Measurements from ENCODE around the gene CCDC43.
"Not testable (repeated sequence)": the region's sequence is repeated elsewhere in the genome, so short reads cannot be mapped to it uniquely, and the experiment has no call there.

The CCDC43 gene, protein sequence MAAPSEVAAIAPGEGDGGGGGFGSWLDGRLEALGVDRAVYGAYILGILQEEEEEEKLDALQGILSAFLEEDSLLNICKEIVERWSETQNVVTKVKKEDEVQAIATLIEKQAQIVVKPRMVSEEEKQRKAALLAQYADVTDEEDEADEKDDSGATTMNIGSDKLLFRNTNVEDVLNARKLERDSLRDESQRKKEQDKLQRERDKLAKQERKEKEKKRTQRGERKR

DNA sequence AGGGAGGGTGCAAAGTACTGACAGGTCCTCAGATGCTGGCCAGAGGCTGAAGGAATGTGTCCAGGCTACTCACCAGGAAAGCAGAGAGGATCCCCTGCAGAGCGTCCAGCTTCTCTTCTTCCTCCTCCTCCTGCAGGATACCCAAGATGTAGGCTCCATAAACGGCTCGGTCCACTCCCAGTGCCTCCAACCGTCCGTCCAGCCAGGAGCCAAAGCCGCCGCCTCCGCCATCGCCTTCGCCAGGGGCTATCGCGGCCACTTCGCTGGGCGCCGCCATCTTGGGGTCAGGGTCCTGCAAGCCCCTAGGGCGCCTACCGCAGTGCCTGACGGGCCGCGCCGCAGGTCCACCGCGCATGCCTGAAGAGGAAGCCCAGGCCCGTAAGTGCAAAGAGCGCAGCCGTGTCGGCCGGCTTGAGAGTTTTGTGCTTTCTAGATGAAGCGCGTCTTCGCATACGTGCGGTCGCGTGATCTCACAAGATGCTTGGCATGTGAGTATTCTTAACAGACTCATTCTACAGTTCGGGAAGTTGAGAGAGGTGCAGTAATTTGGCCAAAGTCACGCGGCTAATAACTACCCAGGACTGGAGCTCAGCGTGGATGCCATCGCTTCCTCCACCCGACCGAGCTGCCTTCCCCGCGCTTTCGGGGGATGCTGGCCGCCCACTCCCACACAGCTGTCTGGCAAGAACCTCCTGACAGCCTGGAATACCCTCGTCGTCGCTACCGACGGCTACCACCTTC, at the start of gene CCDC43:
Gene CCDC43, minus strand, starts transcription at position 300 of the 741 bp plus-strand sequence. Its CDS starts 23 bp downstream, at position 277.
- peak; percentile 99 for ATAC-seq

DNA sequence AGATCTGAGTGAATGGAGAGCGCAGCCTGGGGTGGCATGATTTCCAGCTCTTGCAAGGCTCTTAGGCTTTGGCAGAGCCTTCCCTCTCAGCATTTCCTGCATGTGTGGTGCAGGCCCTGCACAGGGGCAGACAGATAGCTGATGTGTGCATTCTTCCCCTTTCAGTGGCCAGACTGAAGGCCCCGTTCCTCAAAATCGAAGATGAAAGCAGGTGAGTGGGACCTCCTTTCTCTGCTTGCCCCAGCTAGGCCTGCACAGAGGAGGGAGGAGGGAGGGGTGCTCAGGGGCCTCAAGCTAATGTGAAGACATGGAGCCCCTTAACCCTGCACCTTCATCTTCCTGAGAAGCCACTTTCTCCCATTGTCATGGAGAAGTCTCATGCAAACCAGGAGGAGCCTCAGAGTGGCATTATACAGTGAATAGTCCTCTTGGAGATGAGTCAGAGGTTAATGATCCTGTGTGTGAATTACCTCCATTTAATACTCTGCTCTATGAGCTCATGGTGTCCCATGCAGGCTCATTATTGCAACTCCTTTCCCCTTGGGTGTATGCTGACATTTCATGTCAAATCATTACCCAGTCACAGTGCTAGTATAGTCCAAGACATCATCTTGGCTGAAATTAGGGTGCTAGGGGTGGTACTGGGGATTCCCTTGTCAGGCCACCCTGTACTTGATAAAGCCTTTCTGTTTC, 48.8 kb upstream of the CCDC43 start:
- ATAC-seq: peak; percentile 25 to 43

DNA sequence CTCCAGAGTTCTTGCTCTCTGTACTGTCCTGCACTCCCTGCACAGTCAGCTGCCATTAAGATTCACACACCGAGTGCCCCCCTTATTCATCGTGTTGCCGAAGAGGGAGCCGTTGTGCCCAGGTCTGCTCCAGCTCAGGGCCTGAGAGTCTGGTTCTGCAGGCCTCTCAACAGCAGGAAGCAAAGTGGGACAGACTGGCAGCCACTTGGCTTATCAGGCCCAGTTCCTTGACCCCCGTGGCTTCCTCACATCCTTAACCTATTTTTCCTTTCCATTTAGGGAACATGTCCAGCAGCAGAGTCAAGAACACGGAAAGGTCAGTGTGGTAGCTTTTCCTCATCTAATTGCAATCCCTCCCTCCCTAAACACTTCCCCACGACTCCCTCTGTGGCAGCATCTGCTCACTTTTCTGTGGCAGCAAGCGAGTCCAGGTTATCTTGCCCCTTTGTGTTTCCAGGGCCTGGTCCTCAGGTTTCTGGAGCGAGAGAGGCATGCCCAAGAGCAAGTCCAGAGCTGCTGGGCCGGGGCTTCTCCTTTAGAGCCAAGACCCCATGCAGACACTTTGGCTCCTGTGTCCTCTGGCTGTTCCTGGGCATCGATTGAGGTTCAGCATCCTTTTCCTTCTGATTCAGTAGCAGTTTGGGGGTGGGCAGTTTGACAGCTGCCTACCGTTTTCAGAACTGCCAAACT, 47.1 kb upstream of the CCDC43 start:
- ATAC-seq: no peak

DNA sequence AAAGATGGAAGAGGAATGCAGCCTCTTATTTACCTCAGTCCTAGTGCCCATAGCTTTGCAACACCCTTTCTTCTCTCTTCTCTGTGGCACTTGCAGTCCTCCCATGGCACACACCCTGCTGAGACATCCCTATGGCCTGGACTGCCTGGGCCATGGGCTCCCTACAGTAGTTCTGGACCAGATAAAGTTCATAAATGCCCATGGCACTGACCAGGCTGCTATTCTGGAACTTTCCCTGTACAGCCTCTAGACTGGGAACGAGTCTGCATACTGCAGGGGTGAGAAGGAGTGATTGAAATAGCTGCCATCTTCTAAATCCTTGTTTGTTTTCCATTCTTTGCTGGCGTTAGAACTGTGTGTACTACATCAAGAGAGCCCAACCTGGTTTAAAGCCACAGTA, 44.7 kb upstream of the CCDC43 start:
- ATAC-seq: no peak

DNA sequence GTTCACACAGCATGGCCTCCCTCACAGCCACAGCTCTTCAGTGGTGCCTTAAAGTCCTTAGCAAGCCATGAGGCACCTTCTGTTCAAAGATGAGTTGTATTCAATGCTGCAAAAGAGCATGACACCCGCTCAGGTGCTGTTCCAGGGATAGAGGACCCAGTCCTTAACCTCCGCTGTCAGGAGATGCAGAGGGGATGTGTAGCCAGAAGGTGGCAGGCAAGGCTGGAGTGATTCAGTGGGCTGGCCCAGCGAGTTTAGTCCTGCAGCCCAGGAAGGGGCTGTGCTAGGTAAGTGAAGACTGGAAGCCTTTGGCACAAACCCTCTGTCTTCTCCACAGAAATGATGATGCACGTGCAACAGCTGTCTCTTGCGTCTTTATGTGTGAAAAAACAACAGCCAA, 44.2 kb upstream of the CCDC43 start:
- no peak for ATAC-seq

DNA sequence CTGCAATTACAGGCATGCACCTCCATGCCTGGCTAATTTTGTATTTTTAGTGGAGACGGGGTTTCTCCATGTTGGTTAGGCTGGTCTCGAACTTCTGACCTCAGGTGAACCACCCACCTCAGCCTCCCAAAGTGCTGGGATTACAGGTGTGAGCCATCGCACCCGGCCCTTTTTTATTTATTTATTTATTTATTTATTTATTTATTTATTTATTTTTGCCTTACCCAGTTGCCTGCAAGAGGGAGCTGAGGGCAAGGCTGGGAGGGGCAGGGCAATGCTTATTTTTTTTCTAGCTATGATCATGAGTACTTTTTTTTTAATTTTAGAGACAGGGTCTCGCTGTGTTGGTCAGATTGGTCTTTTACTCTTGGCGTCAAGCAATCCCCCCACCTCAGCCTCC, 36.5 kb upstream of the CCDC43 start:
- ATAC-seq: not testable (repeated sequence)

DNA sequence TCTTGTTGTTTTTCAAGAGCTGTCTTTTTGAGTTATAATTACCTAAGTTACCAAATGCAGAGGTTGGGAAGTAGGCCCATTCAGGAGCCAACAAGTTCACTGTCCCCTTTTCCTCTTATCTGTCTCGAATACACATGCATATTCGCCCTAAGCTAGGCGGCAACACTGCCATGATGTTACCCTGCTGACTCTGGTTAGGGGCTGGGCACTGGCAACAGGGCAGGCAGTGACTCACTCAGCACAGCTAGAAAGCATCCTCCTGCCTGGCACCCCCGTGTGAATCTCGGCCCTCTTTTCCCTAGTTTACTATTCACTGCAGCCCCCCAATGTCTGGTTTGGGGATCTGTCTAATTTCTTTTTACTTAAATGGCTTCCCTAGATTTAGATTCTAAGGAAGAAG, 32.7 kb upstream of the CCDC43 start:
- ATAC-seq: no peak

DNA sequence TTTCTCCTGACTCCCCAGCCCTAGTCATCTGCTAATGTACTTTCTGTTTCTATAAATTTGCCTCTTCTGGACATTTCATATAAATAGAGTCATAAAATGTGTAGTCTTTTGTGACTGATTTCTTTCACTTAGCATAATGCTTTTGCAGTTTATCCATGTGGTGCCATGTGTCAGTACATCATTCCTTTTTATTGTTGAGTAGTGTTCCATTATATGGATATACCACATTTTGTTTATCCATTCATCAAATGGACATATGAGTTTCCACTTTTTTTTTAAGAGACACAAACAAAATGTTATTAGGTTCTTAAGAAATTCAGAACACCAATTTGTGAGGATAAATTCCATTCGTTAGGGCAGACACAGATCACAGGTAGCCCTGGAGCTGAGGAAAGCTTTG, 29.9 kb upstream of the CCDC43 start:
- no peak for ATAC-seq

DNA sequence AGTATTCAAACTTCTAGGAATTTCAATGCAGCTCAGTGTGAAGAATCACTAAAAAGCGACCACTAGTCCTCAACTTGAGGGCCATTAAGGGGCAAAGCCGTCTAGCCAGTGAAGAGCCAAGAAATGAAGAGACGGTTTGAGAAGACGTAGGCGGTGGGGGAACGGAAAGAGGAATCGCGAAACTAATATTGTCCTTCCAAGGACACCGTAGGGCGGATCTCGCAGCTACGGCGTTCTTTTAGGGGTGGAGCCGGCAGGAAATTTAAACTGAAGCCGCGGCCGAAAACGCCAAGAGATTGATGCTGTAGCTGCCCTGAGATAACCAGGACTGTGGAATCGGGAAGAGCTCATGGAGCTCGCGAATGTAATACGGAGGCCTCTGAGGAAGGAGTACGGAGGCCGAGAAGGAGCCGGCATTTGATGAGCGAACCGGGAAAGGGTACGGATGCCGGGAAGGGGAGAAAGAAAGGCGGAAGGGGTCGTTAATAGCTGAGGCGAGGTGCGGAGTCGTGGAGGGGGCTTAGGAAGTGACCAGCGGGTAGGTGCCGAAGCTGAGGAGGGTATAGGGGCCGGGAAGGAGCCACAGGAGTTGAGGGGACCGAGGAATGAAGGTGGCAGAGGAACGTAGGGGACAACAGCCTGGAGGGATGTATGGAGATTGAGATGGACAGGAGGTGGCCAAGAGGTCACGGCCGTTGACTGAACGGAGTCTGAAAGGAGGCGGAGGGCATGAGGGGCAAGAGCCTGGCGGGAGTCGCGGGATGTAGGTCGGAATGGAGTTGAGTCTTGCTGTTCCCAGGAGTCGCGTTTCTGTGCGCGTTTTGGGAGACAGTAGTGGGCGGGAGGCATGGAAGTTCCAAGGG, 19.1 kb upstream of the CCDC43 start, which contains the start of gene DBF4B:
Gene DBF4B, plus strand, starts transcription at position 265 of the 863 bp plus-strand sequence. Its CDS starts 156 bp downstream, at position 421.
- peak; percentile 81 to 86 for ATAC-seq

DNA sequence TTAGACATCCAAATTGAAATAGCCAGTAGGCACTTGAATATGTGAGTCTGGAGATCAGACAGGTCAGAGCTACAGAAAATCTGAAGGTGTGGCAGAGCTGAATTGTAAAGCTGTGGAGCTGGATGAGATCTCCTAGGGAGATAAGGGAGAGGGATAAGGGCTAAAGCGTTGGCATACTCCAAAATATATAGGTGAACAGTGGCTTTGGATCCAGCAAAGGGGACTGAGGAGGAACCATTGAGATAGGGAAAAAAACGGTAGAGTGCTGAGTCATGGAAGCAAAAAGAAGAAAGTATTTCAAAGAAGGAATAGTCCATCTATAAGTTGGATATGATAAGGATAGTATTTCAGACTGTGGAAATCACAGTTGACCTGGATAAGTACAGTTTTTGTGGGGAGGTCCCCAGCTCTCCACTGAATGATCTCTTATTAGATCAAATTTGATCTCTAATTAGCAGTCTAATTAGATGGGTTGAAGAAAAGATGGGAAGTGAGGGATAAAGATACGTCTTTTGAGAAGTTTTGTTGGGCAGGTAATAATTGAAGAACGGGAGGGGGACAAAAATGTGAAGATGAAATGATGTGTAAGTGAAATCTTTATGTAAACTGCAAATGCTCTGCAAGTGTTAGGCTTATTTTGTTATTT, 18.3 kb upstream of the CCDC43 start:
- ATAC-seq: no peak

DNA sequence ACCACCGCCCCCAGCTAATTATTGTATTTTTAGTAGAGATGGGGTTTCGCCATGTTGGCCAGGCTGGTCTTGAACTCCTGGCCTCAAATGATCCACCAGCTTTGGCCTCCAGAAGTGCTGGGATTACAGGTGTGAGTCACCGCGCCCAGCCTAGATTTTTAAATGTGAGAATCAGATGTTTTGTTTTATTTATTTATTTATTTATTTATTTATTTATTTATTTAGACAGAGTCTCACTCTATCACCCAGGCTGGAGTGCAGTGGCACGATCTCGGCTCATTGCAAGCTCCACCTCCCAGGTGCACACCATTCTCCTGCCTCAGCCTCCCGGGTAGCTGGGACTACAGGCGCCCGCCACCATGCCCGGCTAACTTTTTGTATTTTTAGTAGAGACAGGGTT, 10.7 kb upstream of the CCDC43 start:
- not testable (repeated sequence) for ATAC-seq

DNA sequence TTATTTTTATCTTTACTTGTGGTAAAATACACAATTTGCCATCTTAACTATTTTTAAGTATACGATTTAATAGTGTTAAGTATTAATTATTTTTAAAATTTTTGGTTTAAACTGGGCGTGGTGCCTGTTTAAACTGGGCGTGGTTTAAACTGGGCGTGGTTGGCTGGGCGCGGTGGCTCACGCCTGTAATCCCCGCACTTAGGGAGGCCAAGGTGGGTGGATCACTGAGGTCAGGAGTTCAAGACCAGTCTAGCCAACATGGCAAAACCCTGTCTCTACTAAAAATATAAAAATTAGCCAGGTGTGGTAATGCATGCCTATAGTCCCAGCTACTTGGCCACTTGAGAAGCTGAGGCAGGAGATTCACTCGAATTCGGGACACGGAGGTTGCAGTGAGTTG, 4.0 kb upstream of the CCDC43 start:
- ATAC-seq: no peak

DNA sequence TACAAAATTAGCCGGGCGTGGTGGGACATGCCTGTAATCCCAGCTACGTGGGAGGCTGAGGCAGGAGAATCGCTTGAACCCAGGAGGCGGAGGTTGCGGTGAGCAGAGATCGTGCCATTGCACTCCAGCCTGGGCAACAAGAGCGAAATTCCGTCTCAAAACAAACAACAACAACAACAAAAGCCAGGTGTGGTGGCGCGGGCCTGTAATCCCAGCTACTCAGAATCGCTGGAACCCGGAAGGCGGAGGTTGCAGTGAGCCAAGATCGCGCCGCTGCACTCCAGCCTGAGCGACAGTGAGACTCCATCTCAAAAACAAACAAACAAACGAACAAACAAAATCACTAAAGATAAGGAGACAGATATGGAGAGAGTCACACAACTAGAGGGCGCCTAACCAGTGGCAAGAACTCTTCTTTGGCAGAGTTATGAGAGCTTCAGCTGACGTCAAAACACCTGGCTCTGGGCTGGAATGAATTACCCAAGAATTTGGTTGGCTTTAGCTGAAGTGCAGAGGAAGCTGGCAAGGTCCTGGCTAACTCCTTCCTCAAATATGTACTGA, 1.2 kb upstream of the CCDC43 start:
- not testable (repeated sequence) for ATAC-seq

DNA sequence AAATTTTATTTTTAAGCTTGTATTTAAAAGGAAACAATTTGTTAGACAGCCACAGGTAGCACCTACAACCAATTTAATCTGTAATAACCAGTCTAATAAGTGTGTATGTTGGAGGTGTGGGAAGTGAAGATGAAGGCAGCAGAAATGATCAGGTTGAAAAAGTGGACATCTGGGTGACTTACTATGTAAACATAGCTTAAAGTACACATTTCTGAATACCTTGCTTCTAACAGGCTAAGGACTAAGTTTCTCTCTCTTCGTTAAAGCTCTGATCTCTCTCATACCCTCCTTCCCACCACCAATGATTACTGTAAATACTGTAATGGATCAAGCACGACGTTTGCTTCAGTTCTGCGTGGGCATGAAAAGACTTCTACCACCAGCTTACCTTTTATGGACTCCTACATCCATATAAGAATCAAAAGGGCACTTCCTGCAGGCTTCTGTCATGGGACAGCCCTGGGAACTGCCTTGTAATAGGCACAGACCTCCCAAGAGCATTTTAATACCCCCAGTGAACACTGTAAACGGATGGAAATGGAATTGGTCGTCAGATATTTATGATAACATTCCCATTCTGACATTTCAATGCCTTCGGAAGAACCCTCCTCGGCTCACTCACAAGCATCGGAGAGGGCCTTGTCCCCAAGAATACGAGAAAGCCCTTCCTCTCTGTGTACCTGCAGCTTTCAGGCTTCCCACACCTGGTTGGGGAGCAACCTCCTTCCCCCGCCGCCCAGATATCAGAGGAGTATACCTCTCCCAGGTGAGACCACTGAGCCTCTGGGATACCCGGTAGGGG, 700 bp downstream of the CCDC43 start:
- peak; percentile 3 to 8 for ATAC-seq

DNA sequence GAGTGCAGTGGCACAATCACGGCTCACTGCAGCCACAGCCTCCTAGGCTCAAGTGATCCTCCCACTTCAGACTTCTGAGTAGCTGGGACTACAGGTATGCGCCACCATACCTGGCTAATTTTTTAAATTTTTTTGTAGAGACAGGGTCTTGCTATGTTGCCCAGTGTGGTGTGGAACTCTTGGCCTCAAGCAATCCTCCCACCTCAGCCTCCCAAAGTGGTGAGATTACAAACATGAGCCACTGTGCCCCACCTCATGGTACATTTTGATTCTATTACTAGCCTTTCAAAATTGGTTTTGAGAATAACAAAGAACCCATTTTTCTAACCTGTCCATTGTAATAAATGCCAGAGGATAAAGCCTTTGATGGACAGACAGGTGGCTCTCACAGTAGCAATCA, 1.4 kb downstream of the CCDC43 start:
- ATAC-seq: no peak

DNA sequence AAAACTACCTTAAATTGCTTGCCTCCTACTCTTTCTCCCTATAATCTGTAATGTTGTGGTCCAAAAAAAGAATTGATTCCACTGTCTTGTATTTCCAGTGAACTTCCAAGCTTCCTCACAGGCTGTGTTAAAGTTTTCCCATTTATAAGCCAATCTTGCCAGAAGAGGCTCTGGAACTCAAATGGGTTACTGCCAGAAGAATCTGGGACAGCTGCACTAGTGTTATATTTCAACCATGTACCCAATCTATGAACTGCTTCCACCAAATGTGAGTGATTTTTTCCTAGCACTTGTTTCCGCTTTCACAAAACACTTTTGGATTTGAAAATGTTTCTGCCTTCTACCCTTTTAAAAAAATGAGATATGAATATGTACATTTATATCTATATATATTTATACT, 1.8 kb downstream of the CCDC43 start:
- no peak for ATAC-seq

DNA sequence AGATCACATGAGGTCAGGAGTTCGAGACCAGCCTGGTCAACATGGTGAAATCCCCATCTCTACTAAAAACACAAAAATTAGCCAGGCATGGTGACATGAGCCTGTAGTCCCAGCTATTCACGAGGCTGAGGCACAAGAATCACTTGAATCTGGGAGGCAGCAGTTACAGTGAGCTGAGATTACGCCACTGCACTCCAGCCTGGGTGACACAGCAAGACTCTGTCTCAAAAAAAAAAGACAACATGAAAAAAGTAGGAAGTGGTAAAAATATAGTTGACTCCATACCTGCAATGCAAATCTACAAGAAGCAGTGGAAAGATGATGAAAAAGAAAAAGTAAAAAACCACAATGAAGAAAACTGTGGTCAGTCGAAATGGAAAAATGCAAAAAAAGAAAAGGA, 6.3 kb downstream of the CCDC43 start:
- ATAC-seq: not testable (repeated sequence)

DNA sequence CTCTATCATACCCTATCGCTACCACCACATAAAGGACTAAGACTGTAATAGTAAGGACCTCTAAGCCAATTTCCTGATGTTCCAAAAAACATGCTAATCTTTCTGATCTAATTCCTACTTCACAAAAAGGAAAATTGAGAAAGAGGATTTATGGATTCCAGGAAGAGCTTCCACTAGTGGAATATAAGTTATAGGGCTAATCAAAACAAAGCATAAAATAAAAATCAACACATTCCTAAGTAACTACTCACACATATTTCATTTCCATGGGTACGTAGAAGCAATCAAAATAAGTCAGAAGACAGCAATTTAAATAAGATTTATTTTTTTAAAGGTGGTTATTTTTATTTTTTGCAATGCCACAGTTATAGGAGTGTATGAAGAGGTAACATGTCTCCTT, 12.4 kb downstream of the CCDC43 start:
- no peak for ATAC-seq

DNA sequence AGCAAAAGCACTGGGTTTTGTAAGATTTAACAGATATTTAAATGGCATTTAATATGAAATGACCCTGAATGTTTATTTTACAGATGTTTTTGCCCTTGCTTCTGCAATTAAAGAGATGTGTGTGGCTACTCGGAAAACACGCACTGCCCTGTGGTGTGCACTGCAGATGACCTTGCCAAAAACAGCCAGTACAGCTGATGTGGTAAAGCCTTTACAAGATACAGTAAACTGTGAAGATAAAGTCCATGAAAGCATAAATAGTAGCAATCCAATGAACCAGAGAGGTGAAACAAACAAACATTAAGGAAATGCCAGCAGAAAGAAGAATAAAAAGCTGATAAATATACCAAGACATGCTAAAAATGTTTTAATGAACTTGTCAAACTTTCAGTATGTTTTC, 15.7 kb downstream of the CCDC43 start:
- ATAC-seq: no peak

DNA sequence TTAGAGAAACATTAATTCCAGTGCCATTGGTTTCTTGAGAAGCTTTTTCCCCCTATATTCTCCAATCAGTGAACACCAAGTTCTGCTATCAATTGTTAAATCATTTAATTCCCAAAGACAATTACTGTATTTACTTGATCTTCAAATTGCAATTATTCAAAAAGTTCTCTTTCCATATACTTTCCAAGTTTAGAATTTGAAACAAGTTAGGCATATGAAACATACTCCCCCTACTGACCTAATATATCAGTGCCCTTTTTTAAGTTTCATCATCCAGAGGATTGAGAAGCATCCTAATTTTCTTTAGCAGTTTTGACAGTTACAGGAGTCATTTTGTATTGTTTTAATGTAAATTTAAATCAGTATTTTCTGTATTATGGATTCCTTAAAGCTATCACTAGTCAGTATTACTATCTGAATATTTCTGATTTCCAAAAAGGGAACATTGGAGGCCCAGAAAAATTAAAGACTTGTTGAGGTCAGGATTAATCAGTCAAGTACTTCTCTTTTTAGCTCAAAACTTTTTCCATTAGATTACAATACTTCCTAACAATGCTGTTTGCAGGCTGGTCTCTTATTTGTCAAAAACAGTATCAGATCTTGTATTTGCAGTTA, 17.0 kb downstream of the CCDC43 start:
- no peak for ATAC-seq

Data from activated CD4-positive, CD25-positive, alpha-beta regulatory T cell treated with anti-CD3 and anti-CD28 coated beads, Interleukin-2, amount 50 U/mL, for 24 hours (primary cell).